CMK (cell line): ENCODE results near the gene ATP8A2.
"Not testable (repeated sequence)": the region's sequence is repeated elsewhere in the genome, so short reads cannot be mapped to it uniquely, and the experiment has no call there.

Experiments used
- DNase-seq: peaks from one replicate; pipeline ENCODE4 v3.0.0-alpha.2; 2010; ENCODE audit warnings: low read depth

Gene ATP8A2

GRCh38 chr13:26041444-26041843 lies 669.7 kb downstream of the ATP8A2 start:
- DNase-seq, result no peak

GRCh38 chr13:26042785-26043184 lies 671.0 kb downstream of the ATP8A2 start:
- no peak for DNase-seq

GRCh38 chr13:26045142-26045541 lies 673.4 kb downstream of the ATP8A2 start:
- no peak for DNase-seq

GRCh38 chr13:26046639-26047038 lies 674.9 kb downstream of the ATP8A2 start:
- DNase-seq, result no peak

GRCh38 chr13:26047040-26047439 lies 675.3 kb downstream of the ATP8A2 start:
- no peak for DNase-seq

- DNase-seq, result no peak
These were observed 677.0 kb downstream of the ATP8A2 start for GRCh38 chr13:26048741-26049140.

GRCh38 chr13:26050568-26051230 lies 678.9 kb downstream of the ATP8A2 start:
- DNase-seq, result no peak

- DNase-seq, result no peak
These were observed 679.5 kb downstream of the ATP8A2 start for GRCh38 chr13:26051231-26051656.

- DNase-seq, result no peak
These were observed 680.0 kb downstream of the ATP8A2 start, which contains the start of gene SHISA2 for GRCh38 chr13:26051657-26052311. TSS of gene SHISA2 (minus strand) at chr13:26052016. CDS start at chr13:26050975, 1,041 bp downstream.

GRCh38 chr13:26052337-26052736 lies 680.6 kb downstream of the ATP8A2 start:
- no peak for DNase-seq

GRCh38 chr13:26053418-26053980 lies 681.7 kb downstream of the ATP8A2 start:
- DNase-seq, result no peak

- DNase-seq, result no peak
These were observed 683.1 kb downstream of the ATP8A2 start for GRCh38 chr13:26054896-26055295.

- no peak for DNase-seq
These were observed 686.9 kb downstream of the ATP8A2 start for GRCh38 chr13:26058704-26059103.

GRCh38 chr13:26060357-26060756 lies 688.6 kb downstream of the ATP8A2 start:
- no peak for DNase-seq

GRCh38 chr13:26061256-26061655 lies 689.5 kb downstream of the ATP8A2 start:
- DNase-seq, result no peak

- DNase-seq, result no peak
These were observed 690.2 kb downstream of the ATP8A2 start for GRCh38 chr13:26061947-26062346.

GRCh38 chr13:26062853-26063444 lies 691.2 kb downstream of the ATP8A2 start:
- DNase-seq, result no peak

- peak; percentile 18 for DNase-seq
These were observed 694.7 kb downstream of the ATP8A2 start for GRCh38 chr13:26066492-26066891.

GRCh38 chr13:26067601-26068000 lies 695.8 kb downstream of the ATP8A2 start:
- DNase-seq, result no peak

GRCh38 chr13:26068372-26068771 lies 696.6 kb downstream of the ATP8A2 start:
- not testable (repeated sequence) for DNase-seq

- DNase-seq, result not testable (repeated sequence)
These were observed 697.9 kb downstream of the ATP8A2 start for GRCh38 chr13:26069642-26070041.

- no peak for DNase-seq
These were observed 699.9 kb downstream of the ATP8A2 start for GRCh38 chr13:26071691-26072090.

- DNase-seq, result not testable (repeated sequence)
These were observed 700.6 kb downstream of the ATP8A2 start for GRCh38 chr13:26072335-26072734.
